Activated CD8-positive, alpha-beta memory T cell treated with anti-CD3 and anti-CD28 coated beads, Interleukin-2, amount 10 ng/mL, durations not matched to agents 7 days and 5 days (primary cell): ENCODE results near the gene SLC5A10. TPM values are rescaled to one million over a fixed set of nuclear protein-coding genes. Genes with fewer than 3 reads are reported as not detected.
A peak's percentile ranks its signal among the peaks of the same experiment; 100 is the strongest.

Source experiments
- ATAC-seq: fragments of 150-1000 bp; cut with Tn5 transposase; one replicate; pipeline ENCODE4 v1.10.0; 2021; ENCODE audit warnings: moderate library complexity
- CTCF ChIA-PET: fragments of 350-600 bp; sonication (Branson Sonifier 250); formaldehyde crosslinking; loops from one replicate; lab custom pipeline; 2021; ENCODE audit warnings: antibody characterized with exemption; lab: Charles Lee
- DNase-seq: peaks from one replicate; pipeline ENCODE4 v3.0.0-alpha.2; 2020
- H3K27ac Mint-ChIP-seq: one replicate; pipeline ENCODE4 v1.8.0; 2021; ENCODE audit warnings: mild to moderate bottlenecking, mixed read lengths
- H3K27me3 Mint-ChIP-seq: one replicate; pipeline ENCODE4 v1.8.0; 2021; ENCODE audit warnings: mixed read lengths
- H3K36me3 Mint-ChIP-seq: one replicate; pipeline ENCODE4 v1.8.0; 2021; ENCODE audit warnings: mild to moderate bottlenecking, mixed read lengths
- H3K4me1 Mint-ChIP-seq: one replicate; pipeline ENCODE4 v1.8.0; 2021; ENCODE audit warnings: mixed read lengths
- H3K4me3 Mint-ChIP-seq: one replicate; pipeline ENCODE4 v1.8.0; 2021; ENCODE audit warnings: mild to moderate bottlenecking, moderate library complexity, mixed read lengths
- H3K9me3 Mint-ChIP-seq: one replicate; pipeline ENCODE4 v1.8.0; 2022; ENCODE audit warnings: low read depth, mixed read lengths
- total RNA-seq, 2 experiments: library from RNA; stranded (reverse); gene quantifications; one replicate each; pipeline ENCODE4 v1.2.3, GENCODE V29; 2021

Gene SLC5A10
- total RNA-seq, 2 experiments from 2014 or later = not detected

DNA sequence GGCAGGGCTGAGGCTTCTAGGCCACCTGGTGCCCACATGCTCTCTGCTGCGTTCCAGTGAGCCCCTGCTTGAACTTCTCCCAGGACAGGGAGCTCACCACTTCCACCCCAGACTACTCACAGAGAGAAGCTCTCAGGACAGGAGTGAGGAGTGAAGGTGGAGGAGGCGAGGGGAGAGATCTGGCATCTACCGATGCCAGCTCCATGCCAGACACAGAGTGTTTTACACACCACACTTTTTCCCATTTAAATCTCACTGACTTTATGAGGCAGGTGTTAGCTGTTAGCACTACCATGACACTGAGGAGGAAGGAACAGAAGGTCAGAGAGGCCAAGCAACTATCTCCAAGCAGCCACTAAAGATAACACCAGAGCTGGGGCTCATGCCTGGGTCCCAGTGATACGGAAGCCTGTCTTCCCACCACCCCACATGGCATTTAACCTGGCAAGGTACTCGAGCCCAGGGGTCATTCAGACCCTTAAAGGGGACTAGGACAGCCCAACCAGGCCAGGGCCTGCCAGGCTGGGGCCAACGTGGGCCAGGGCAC lies 45.8 kb downstream of the SLC5A10 start:
- Mint-ChIP-seq H3K4me1 (peaks cover 18% of the 10 kb centered on the region), H3K4me3 (no peak overlapping the region), H3K36me3 (peaks cover 14% of the 10 kb centered on the region), H3K27me3 (no peaks in the 10 kb centered on the region), H3K9me3 (peaks cover 10% of the 10 kb centered on the region), H3K27ac (no peak overlapping the region)
- CTCF ChIA-PET = no interaction called here
- no peak for ATAC-seq
- DNase-seq = no peak

DNA sequence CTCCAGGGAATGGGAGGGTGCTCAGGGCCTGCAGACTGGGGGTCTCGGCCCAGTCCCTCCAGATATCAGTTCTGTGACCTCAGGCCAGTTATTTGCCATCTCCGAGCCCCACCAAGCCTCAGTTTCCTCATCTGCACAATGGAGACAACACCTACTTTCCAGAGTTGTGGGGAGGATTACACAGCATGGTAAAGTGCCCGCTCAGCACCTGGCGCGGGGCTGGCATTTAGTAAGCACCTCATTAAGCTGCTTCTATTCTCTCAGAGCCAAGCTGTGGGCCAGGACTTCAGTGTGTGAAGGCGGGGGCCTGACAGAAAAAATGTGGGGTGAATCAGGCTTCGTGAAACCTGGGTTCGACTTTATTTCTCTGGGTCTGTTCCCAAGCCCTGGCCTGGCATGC lies 47.4 kb downstream of the SLC5A10 start:
- Mint-ChIP-seq H3K27me3 (no peaks in the 10 kb centered on the region), H3K36me3 (peaks cover 14% of the 10 kb centered on the region), H3K4me3 (no peak overlapping the region), H3K27ac (no peak overlapping the region), H3K4me1 (peaks cover 19% of the 10 kb centered on the region), H3K9me3 (peaks cover 10% of the 10 kb centered on the region)
- no peak for ATAC-seq
- CTCF ChIA-PET = no interaction called here
- no peak for DNase-seq

DNA sequence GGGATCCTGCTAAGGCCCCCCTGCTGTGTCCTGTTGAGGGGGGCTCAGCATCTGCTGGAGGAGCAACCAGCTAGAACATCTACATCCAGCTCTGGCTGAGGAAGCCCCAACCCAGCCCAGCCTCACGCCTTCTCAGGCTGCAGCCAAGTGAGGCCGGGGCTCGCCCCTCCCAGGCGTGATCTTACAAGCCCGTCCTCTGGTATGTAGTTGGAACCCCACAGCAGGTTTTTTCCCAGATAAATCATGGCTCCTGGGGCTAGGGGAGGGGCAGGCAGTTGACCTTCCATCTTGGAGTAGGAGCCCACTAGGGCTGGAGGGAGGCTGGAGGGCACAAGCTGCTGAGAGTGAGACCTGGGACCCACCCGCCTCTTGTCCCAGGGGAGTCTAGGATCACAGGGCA lies 47.9 kb downstream of the SLC5A10 start:
- DNase-seq = no peak
- H3K27ac Mint-ChIP-seq = no peak overlapping the region
- H3K4me3 Mint-ChIP-seq = no peak overlapping the region
- CTCF ChIA-PET = no interaction called here
- no peaks in the 10 kb centered on the region for H3K27me3 Mint-ChIP-seq
- ATAC-seq = no peak
- H3K36me3 Mint-ChIP-seq = peaks cover 13% of the 10 kb centered on the region
- H3K4me1 Mint-ChIP-seq = peaks cover 19% of the 10 kb centered on the region
- peaks cover 8% of the 10 kb centered on the region for H3K9me3 Mint-ChIP-seq

DNA sequence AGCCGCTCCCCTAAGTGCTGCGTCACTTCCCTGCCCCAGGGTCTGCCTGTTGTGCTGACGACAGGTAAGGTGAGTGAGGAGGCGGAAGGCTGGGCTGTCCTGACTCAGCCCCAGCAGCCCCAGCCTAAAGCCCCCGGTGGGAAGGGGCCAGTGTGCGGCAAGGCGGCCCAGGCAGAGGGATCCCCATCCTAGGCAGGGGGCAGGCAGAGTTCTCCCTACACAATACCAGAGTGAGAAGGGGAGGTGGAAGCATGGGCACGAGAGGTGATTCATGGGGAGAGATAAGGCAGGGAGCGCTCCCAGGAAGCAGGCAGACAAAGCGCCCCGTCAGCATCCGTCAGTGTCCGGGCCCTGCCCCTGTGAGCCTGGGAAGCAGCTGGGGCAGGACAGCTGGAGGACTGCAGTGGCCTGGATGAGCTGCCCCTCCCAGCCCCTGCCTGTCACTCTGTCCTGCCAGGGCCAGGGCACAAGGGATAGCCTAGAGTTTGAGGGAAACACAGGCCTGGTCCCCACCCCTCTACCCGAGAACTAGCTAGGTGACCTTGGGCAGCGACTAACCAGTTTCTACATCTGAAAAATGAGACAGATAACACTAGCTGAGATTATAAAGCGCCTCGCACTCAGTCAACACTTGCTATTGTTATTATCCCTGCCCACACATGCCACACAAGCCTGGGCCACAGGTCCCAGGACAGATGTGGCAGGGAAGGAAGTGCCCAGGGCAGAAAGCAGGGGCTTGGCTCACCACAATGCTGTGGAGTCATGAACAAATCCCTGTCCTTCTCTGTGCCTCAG lies 48.8 kb downstream of the SLC5A10 start:
- ATAC-seq = no peak
- peaks cover 8% of the 10 kb centered on the region for H3K36me3 Mint-ChIP-seq
- no peaks in the 10 kb centered on the region for H3K27me3 Mint-ChIP-seq
- CTCF ChIA-PET = no interaction called here
- H3K4me3 Mint-ChIP-seq = no peak overlapping the region
- H3K4me1 Mint-ChIP-seq = peaks cover 19% of the 10 kb centered on the region
- no peak overlapping the region for H3K27ac Mint-ChIP-seq
- DNase-seq = no peak
- H3K9me3 Mint-ChIP-seq = peaks cover 2% of the 10 kb centered on the region

DNA sequence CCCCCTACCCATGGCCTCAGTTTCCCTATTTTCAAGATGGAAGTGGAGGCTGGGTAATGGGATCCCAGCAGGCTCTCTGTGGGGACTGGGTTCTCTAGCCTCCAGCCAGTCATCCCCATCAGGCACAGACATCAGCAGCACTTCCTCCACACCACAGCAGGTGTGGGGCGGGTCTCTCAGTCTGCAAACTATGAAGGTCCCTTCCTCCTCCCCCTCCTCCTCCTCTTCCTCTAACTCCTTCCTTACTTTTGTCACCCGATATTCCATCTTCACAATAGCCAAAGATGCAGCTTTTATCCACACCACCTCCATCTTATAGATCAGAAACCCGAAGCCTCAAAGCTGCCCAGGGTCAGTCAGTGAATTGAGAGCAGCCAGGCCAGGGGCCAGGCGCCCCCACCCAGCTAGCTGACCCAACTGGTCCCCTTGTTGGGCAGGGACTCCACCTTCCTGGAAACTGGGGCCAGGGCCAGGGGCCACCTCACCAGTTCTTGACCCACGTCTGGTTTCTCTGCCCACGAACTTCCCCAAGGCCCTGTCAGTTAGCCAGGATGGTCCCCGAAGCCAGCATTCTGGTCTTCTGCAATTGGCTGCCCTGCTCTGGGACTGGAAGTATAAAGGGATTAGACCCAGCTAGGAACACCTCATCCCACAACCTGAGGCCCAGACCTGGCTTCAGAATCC lies 50.1 kb downstream of the SLC5A10 start:
- no peaks in the 10 kb centered on the region for H3K9me3 Mint-ChIP-seq
- no peak overlapping the region for H3K4me3 Mint-ChIP-seq
- peaks cover 7% of the 10 kb centered on the region for H3K27me3 Mint-ChIP-seq
- H3K36me3 Mint-ChIP-seq = no peaks in the 10 kb centered on the region
- H3K4me1 Mint-ChIP-seq = peaks cover 19% of the 10 kb centered on the region
- DNase-seq = no peak
- no peak for ATAC-seq
- peak overlapping the region; percentile 45 for H3K27ac Mint-ChIP-seq
- CTCF ChIA-PET = interaction anchor here (3.8 kb wide), 1 partner anchor 41 kb away, joined by 15 read pairs; no protein-coding TSS in a partner anchor

DNA sequence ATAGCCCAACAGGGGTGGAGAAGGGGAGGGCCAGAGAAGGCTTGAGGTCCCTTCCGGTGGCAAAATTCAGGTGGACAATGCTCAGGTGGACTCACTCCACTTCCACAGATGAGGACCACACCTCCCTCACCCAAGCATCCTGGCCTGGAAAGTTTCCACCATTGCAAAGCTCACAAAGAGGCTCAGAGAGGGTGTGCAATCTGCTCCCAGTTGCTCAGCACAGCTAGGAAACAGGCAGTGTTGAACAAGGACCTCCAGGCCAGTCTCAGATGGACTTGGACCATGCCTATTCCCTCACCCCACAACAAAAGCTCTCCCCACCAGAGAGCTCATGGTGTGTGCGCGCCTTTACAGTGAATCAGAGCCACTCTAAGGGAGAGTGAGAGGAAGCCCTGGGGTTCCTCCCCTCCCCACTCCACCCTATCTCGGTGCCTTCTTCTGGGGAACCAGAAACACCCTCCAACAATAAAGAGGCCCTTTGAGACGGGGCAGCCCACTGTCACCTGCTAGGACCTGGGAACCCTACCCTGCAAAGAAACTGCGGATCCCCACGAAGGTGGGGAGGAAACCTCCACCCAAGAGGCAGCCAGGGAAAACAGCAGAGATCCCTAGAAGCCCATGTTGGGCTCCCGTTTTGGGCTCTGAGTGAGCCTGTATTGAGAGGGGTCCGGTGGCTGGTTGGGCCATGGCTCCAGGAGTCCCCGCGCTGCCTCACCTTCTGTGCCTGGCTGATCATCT lies 51.0 kb downstream of the SLC5A10 start:
- peak overlapping the region; percentile 81 for H3K4me3 Mint-ChIP-seq
- ATAC-seq = no peak

DNA sequence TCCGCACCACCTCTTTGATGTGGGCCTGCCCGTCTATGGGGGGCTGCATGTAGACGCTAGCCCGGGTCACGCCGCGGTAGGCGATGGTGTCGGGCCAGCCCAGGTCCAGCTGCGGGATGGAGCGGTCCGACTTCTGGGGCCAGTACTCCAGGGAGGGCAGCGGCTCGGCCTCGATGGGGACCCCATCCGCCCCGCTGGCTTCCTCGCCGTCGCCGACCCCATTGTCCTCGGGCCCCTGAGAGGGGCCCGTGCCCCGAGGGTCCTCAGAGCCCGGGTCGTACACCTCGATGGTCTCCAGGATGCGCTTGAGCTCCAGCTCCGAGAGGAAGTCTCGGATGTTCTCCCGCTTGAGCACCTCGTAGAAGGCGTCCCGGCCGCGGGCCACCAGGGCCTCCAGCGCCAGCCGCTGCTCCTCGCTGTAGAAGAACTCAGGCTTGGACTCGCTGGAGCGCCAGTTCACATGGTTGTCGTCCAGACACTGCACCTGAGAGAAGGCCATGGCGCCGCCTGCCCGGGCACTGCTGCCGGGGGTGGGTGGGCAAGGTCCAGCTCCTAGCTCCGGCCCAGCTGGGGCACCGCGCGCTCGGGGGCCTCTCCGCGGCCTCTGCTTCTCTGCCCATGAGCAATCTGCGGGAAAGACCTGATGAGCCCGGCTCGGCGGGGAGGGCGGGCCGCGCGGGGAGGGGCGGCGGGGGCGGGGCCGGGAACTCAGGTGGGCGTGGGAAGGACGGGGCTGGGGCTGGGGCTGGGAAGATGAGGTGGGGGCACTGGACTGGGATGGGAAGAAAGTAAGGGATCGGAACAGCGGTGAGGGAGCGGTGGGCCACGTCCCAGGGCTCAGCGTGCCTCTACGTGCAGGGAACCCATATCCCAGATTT lies 51.8 kb downstream of the SLC5A10 start:
- ATAC-seq = peak; percentile 15
- Mint-ChIP-seq H3K4me1 (peaks cover 19% of the 10 kb centered on the region), H3K36me3 (no peaks in the 10 kb centered on the region), H3K9me3 (no peaks in the 10 kb centered on the region), H3K4me3 (peak overlapping the region; percentile 81), H3K27ac (peak overlapping the region; percentile 70), H3K27me3 (peaks cover 15% of the 10 kb centered on the region)
- peak; percentile 51 for DNase-seq
- CTCF ChIA-PET = interaction anchor here (1.4 to 3.8 kb wide), 3 partner anchors 43 to 645 kb away, joined by 3 to 15 read pairs (median 4); partner anchors contain the start of gene ALDH3A2

More for the DNA sequence above, 51.0 kb downstream of the SLC5A10 start:
- CTCF ChIA-PET = interaction anchor here (1.6 to 3.8 kb wide), 2 partner anchors 42 to 646 kb away, joined by 3 to 15 read pairs; partner anchors contain the start of gene ALDH3A2
- DNase-seq = no peak
- H3K36me3 Mint-ChIP-seq = no peaks in the 10 kb centered on the region
- peaks cover 19% of the 10 kb centered on the region for H3K4me1 Mint-ChIP-seq
- no peak overlapping the region for H3K27ac Mint-ChIP-seq
- no peaks in the 10 kb centered on the region for H3K9me3 Mint-ChIP-seq
- H3K27me3 Mint-ChIP-seq = peaks cover 15% of the 10 kb centered on the region

GRCh38 chr17:19004421-19005136 lies 52.6 kb downstream of the SLC5A10 start, which contains the start of gene FAM83G:
Gene FAM83G (minus strand): TSS chr17:19004764. CDS start chr17:19004041, 723 bp downstream.
- DNase-seq (peak; percentile 88), ATAC-seq (peak; percentile 88)
- Mint-ChIP-seq H3K27me3 (peaks cover 15% of the 10 kb centered on the region), H3K36me3 (no peaks in the 10 kb centered on the region), H3K4me1 (peaks cover 19% of the 10 kb centered on the region), H3K4me3 (peak within 1 kb of the TSS; percentile 81), H3K9me3 (no peaks in the 10 kb centered on the region), H3K27ac (peak within 1 kb of the TSS; percentile 70)
- CTCF ChIA-PET = interaction anchor here (1.4 to 3.8 kb wide), 3 partner anchors 44 to 644 kb away, joined by 3 to 15 read pairs (median 4); partner anchors contain the start of gene ALDH3A2

- peak; percentile 6 for ATAC-seq
- H3K4me3 Mint-ChIP-seq = no peak overlapping the region
- peaks cover 19% of the 10 kb centered on the region for H3K4me1 Mint-ChIP-seq
- DNase-seq = no peak
- H3K9me3 Mint-ChIP-seq = no peaks in the 10 kb centered on the region
- peaks cover 15% of the 10 kb centered on the region for H3K27me3 Mint-ChIP-seq
- CTCF ChIA-PET = interaction anchor here (0.9 to 3.8 kb wide), 3 partner anchors 44 to 380 kb away, joined by 4 to 15 read pairs (median 5); no protein-coding TSS in a partner anchor
- no peaks in the 10 kb centered on the region for H3K36me3 Mint-ChIP-seq
- H3K27ac Mint-ChIP-seq = no peak overlapping the region
Measured at GRCh38 chr17:19005137-19005773, 53.3 kb downstream of the SLC5A10 start.

DNA sequence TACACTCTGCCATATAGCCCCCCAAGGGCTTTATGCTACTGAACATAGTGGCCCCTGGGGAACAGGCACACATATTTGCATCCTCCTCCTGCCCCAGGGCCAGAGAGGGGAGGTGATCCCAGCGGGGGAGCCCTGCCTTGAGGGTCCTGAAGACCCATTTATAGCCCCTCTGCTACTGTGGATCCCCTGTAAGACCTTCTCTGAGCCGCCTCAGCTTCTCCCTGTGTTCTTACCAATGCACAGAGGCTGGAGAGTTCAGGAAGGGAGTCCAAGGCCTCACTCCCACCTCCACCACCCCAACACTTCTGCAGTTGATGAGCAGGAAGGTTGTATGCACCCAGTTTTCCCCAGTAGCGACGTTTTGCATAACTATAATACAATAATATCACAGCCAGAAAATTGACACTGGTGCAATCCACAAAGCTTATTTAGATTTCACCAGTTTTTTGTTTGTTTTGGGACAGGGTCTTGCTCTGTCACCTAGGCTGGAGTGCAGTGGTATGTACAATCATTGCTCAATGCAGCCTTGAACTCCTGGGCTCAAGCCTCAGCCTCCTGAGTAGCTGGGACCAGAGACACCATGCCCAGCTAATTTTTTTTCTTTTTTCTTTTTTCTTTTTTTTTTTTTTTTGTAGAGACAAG lies 53.9 kb downstream of the SLC5A10 start:
- DNase-seq = no peak
- peaks cover 15% of the 10 kb centered on the region for H3K27me3 Mint-ChIP-seq
- no peak overlapping the region for H3K27ac Mint-ChIP-seq
- CTCF ChIA-PET = interaction anchor here (0.9 kb wide), 1 partner anchor 45 kb away, joined by 5 read pairs; no protein-coding TSS in a partner anchor
- no peak overlapping the region for H3K4me3 Mint-ChIP-seq
- peaks cover 19% of the 10 kb centered on the region for H3K4me1 Mint-ChIP-seq
- H3K36me3 Mint-ChIP-seq = no peaks in the 10 kb centered on the region
- no peaks in the 10 kb centered on the region for H3K9me3 Mint-ChIP-seq
- no peak for ATAC-seq

DNA sequence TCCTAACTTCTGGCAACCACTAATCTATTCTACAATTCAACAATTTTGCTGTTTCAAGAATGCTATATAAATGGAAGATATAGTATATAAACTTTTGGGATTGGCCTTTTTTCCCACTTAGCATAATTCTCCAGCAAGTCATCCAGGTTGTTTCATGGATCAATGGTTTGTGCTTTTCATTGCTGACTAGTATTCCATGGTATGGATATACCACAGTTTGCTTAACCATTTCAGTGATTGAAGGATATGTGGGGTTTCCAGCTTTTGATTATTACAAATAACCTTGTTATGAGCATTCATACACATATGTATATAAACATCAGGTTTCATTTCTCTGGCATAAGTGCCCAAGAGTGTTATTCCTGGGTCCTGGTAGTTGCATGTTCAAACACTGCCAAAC lies 54.7 kb downstream of the SLC5A10 start:
- ATAC-seq (no peak), DNase-seq (no peak)
- CTCF ChIA-PET = no interaction called here
- no peak overlapping the region for H3K27ac Mint-ChIP-seq
- peaks cover 15% of the 10 kb centered on the region for H3K27me3 Mint-ChIP-seq
- no peak overlapping the region for H3K4me3 Mint-ChIP-seq
- peaks cover 19% of the 10 kb centered on the region for H3K4me1 Mint-ChIP-seq
- no peaks in the 10 kb centered on the region for H3K9me3 Mint-ChIP-seq
- H3K36me3 Mint-ChIP-seq = no peaks in the 10 kb centered on the region
